ENCODE results near the gene STIM2.
"Not testable (repeated sequence)": the region's sequence is repeated elsewhere in the genome, so short reads cannot be mapped to it uniquely, and the experiment has no call there.

Gene STIM2

DNA sequence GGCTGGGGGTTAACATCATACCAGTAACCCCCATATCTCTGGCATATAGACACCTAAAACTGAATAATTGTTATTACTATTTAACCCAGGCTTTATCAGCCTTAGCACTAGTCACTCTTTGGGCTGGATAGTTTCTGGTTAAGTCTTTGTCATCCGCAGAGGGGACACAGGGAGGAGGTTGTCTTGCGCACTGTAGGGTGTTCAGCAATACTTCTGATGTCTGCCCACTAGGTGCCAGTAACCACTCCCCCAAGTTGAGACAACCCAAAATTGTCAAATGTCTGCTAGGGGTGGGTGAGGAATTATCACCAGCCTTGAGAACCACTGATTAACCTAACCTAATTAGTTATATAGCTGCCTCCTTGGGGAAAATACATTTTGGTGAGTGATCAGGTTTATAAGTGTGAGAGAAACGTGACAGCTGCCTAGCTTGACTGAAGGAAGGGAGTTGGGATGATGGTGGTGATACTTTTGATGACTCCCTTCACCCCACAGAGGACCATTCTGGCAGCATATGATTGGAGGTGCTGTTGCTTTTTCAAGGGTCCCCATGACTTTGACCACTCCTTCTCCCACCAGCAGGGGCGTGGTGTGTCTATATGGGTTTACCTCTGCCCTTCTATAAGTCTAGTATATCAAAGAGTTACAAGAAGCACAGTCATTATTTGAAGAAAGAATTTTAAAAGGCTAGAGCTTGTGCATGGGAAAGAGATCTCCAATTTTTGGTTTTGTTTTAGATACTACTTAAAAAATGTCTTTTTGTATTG is 140.9 kb downstream of the STIM2 start:
- DNase-seq (ENCODE audit: low spot score) = no peak

DNA sequence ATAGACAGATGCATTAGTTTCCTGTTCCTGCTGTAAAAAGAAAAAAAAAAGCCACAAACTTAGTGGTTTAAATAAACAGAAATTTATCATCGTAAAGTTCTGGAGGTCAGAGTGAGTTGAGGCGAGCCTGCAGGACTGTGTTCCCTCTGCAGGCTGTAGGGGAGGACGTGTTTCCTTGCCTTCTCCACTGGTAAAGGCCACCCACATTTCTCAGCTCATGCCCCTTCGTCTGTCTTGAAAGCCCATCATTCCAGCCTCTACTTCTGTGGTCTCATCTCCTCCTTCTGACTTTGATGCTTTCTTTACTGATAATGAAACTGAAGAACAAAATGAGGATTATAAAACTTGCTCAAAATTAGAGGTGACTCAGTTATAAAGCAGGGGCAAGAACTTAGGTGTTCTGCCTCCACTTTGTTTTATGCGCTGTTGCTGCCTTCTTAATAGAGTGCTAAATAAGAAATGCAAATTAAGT is 143.0 kb downstream of the STIM2 start:
- no peak for DNase-seq (ENCODE audit: low spot score)

DNA sequence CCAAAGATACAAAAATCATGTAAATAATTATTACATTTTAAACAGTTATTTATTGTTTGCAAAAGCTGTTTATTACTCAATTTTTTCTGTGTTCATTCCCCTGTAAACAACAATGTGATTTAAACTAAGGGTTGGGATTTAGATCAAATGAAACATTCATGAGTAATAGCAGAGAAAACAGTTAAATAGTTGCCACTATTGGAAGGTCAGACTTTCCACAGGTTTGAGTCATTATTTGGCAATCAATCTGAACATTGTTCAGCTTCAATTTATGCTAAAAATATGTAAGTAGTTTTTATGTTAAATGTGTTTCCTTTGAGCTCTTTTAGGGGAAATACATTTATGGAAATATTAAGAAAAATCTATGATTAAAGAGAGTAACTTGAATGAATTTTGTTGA is 144.9 kb downstream of the STIM2 start:
- peak; percentile 85 for DNase-seq (ENCODE audit: low spot score)

DNA sequence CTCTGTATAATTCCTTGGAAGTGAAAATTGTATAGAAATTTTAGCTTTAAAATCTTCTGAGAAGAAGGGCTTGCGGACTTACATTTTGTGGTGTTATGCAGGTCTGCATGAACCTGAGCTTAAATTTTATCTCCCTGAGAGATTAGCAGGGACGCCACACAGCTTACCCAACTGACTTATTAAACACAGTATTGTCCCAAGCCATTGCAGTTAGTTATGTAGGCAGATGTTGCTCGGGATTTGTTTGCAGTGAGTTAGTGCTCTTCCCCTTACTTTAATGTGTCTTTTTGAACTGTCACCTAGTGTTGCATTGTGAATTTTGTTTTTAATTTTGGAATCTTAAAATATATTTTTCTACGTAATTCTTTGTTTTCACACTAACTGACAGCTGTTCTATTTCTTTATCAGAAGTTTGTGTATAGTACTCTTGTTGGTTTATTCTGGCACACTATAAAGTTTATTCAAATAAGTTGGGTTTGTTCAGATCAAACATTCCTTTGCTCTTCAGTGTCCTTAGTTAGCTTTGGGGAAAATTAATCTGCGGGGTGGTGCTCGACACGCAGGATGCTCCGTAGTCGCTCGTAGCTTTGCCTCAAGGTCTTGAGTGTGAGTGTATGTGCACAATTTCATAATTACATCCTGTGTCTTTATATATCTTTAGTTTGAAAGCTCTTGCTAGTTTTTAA is 145.4 kb downstream of the STIM2 start:
- no peak for DNase-seq (ENCODE audit: low spot score)

DNA sequence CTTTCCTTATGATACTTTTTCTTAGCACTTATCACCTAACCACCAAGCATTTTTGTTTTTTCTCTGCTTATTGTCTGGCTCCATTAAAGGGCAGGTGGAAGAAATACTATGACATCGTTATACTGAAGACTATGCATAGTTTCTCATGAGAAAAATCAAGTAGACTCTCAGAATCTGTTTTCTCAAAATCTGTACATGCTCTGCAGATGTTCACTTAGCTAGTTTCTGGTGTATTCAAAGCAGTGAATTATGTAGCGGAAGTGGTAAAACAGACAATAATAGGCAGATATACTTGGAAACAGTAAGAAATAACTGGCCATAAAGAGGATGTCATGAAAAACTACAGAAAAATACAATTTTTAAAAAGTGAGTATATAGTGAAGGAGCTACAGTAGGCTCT is 146.0 kb downstream of the STIM2 start:
- DNase-seq (ENCODE audit: low spot score) = no peak

DNA sequence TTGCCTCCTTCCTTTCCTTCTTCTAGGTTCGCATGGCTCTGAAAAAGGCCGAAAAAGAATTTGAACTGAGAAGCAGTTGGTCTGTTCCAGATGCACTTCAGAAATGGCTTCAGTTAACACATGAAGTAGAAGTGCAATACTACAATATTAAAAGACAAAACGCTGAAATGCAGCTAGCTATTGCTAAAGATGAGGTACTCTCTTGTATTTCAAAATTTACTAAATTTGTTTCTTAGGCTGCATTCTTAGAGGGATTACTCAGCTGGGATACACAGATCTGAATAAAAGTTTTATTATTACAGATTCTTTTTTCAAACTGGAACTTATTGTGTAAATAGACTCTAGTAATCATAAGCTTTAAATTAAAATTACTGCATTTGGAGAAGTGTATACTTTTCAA is 146.9 kb downstream of the STIM2 start:
- no peak for DNase-seq (ENCODE audit: low spot score)

DNA sequence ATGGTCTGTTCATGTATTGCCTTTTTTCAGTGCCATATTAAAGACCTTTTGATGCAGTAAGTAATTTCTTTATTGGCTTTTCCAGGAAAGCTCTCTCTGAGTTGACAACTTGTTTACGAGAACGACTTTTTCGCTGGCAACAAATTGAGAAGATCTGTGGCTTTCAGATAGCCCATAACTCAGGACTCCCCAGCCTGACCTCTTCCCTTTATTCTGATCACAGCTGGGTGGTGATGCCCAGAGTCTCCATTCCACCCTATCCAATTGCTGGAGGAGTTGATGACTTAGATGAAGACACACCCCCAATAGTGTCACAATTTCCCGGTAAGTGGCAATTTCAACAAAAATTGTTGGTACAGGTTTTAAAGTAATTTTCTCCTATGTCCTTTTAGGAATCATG is 148.0 kb downstream of the STIM2 start:
- no peak for DNase-seq (ENCODE audit: low spot score)

DNA sequence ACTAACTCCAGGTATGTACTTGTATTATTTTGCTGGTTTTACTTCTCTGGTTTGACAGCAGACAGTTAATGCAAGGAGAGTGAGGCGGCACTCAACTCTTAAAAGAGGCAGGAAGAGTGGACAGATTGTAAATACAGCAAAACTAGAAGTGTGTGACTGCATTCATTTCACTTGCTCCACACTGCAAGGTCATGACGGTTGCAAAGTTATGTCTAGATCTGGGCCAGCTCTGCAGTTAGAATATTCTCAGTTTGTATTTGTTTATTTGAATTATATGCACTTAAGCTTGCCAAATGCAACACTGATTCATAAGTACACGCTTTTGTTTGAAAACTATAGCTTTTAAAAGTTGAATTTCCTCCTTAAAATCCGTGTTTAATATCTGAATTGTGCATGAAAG is 148.9 kb downstream of the STIM2 start:
- DNase-seq (ENCODE audit: low spot score) = no peak

DNA sequence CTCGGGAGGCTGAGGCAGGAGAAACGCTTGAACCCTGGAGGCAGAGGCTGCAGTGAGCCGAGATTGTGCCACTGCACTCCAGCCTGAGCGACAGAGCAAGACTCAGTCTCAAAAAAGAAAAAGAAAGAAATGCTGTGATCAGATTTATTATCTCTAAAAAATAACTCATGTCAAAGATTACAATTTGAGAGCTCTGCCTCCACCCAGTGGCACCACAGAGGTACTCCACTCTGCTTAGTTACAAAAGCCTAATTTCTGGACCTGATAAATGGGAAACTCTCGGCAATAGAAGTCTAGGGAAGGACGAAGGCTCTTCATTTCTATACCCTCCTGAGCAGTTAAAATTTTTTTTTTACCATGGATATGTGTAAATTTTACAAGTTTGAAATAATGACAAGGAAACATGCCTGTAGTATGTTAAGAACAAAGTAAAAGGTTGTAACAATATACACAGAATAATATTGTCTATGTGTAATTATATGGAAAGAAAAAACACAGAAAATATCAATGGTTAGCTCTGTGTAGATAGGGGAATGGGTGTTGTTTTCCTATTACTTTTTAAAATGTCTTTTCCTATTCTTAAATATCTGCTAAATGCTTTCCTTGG is 149.8 kb downstream of the STIM2 start:
- peak; percentile 60 for DNase-seq (ENCODE audit: low spot score)

DNA sequence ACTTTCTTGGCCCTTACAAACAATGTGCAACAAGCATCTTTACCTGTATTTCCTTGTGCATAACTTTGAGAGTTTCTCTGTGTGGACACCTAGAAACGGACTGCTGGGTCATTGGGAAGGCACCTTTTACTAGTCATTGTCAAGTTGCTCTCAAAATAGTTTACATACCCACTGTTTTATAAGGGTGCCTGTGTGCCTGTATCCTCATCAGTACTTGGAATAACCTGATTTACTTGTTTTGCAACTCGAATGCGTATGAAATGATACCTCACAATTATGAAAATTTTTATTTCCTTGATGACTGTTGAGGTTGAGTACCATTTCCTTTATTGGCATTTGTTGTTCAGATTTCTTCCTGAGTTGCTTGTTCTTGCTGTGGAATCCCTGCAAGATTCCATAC is 150.8 kb downstream of the STIM2 start:
- no peak for DNase-seq (ENCODE audit: low spot score)

DNA sequence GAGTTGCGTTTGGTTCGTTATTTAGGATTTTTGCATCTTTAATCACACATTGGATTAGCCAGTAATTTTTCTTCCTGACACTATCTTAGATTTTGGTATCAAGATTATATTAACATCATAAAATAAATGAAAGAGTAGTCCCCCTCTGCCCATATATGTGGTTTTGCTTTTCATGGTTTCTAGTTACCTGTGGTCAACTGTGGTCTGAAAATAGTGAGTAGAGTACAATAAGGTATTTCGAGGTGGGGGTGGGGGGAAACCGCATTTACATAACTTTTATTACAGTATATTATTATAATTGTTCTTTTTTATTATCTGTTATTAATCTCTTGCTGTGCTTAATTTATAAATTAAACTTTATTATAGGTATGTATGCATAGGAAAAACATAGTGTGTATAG is 152.4 kb downstream of the STIM2 start:
- DNase-seq (ENCODE audit: low spot score) = no peak

DNA sequence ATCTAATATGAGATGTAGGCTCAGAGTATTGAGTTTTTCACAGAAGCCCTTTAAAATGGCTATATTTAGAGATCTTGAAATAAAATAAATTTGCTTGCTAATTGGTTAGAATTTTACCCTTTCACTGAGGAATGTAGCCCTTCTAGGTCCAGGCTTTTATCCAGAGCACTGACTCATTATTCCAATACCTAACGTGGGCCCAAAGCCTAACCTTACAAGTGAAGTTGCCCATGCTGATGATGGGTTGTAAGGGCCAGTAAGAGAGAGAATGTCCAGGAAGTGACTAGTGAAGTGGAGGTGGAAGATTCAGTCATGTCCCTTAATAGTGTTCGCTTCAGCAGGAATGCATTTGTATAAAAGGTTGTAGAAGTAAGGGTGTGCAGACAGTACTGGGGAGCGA is 155.9 kb downstream of the STIM2 start:
- DNase-seq (ENCODE audit: low spot score) = no peak

DNA sequence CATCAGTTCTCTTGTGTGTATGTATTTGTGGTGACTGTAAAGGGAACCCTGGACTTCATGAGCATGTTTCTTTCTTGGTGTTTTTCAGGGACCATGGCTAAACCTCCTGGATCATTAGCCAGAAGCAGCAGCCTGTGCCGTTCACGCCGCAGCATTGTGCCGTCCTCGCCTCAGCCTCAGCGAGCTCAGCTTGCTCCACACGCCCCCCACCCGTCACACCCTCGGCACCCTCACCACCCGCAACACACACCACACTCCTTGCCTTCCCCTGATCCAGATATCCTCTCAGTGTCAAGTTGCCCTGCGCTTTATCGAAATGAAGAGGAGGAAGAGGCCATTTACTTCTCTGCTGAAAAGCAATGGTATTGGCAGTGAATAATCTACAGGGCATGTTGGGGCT is 157.0 kb downstream of the STIM2 start:
- DNase-seq (ENCODE audit: low spot score) = no peak

DNA sequence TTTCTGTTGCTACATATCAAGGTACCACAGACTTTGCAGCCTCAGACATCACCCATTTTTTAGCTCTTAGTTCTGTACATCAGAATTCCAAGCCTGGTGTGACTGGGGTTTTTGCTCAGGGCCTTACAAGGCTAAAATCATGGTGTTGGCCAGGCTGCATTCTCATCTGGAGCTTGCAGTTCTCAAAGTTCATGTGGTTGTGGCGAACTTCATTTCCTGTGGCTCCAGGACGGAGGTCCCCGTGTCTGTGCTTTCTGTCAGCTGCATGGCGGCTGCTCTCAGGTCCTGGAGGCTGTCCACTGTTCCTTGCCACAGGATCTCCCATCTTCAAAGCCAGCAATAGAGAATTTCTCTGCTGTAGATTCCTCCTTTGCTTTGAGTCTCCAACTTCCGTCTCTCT is 157.4 kb downstream of the STIM2 start:
- no peak for DNase-seq (ENCODE audit: low spot score)

DNA sequence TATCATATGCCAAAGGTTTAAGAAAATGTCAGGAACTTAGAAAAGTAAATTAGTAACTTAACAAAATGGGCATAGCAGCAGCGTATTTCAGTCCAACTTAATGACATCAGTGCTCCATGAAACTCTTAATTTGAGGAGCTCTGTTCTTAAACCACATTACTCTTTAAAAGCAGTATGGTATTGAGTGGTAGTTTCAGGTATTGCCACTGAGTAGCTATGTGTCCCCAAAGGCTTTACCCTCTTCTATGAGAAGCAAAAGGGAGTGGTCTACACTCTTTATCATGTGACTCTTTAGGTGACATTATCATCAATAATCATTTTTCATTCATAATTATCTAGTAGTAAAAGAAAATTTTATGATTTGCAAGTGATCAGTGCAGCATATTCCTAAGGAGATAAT is 158.3 kb downstream of the STIM2 start:
- DNase-seq (ENCODE audit: low spot score) = no peak

DNA sequence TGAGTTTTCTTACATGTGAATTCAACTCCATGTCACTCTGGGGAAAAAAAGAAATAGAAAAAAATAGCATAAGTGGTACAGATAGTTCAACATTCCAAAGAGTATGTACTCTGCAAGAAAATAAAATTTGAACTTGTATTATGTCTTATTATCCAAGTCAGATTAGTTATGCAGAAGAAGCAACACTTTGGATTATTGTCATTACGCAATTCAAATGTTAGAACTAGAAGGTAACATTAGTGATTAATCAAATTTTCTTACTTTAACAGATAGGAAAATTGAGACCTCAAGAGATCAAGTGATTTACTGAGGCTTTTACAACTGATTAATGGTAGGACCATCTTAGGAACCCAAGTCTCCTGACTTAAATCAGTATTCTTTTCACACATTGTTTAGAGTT is 159.1 kb downstream of the STIM2 start:
- DNase-seq (ENCODE audit: low spot score) = no peak

DNA sequence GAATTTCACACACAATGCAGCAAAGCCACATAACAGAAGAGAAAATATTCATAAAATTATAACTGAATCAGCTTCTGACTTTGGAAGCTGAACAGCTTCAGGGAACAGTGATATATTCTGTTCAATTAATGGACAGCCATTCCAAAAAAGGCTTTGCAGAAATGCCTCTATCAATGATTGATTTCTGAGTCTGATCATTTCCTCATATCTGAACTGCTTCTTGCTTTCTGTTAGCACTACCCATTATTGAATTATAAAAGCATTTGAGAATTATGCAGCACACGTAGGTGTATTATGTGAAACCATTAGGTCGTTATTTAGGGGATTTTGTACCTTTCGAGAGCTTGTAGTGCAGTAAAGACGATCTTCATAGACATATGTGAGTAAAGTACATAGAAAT is 159.6 kb downstream of the STIM2 start:
- DNase-seq (ENCODE audit: low spot score) = no peak

DNA sequence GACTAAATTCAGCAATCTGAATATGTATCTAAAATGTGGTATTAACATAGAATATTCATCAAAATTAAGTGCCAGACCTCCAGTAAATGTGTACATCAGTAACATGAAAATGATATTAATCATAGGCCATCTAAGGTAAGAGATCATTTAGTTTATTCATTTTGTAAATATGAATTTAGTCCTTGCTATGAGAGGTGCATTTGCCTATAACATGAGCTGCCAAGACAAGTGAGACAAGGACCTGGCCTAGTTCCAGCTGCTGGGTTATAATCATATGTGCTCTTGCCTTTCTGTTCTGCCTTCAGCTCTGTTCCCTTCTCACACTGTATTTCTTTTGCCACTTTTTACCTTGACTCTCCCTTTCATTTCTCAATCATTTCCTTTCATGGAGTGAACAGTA is 160.0 kb downstream of the STIM2 start:
- no peak for DNase-seq (ENCODE audit: low spot score)

DNA sequence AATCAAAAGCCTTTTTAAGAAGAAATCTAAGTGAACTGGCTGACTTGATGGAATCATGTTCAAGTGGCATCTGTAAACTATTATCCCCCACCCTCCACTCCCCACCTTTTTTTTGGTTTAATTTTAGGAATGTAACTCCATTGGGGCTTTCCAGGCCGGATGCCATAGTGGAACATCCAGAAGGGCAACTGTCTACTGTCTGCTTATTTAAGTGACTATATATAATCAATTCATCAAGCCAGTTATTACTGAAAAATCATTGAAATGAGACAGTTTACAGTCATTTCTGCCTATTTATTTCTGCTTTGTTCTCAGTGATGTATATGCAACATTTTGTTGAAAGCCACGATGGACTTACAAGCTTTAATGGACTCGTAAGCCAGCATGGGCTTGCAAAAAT is 162.3 kb downstream of the STIM2 start:
- DNase-seq (ENCODE audit: low spot score) = no peak

DNA sequence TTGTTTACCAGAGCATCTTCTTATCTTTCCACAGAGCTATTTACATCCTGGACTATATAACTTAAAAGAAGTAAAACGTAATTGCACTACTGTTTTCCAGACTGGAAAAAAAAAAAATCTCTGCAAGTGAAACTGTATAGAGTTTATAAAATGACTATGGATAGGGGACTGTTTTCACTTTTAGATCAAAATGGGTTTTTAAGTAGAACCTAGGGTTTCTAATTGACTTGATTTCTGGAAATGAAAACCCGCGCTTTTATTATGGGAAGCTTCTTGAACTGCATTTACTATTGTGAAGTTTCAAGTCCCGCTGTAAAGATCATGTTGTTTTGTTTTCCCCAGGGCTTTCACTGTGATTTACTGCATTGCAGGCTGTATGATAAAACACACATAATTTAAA is 162.7 kb downstream of the STIM2 start:
- DNase-seq (ENCODE audit: low spot score) = no peak

DNA sequence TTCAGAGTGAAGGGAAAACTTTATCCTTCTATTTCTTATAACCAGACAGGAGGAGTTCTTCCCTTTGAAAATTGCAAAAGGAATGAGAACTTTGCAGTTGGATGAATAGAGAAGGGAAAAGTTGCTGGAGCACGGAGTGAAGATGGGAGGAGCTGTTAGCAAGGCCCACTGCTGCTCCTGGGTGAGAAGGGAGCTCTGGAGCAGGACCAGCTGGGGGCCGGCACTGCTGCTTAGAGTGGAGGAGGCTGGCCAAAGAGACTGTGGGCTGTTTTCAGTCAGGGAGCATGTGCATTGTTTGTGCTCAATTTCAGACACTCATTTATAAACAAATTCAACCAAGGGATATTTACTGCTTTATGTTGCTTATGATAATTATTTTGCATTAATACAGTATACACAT is 164.2 kb downstream of the STIM2 start:
- no peak for DNase-seq (ENCODE audit: low spot score)

DNA sequence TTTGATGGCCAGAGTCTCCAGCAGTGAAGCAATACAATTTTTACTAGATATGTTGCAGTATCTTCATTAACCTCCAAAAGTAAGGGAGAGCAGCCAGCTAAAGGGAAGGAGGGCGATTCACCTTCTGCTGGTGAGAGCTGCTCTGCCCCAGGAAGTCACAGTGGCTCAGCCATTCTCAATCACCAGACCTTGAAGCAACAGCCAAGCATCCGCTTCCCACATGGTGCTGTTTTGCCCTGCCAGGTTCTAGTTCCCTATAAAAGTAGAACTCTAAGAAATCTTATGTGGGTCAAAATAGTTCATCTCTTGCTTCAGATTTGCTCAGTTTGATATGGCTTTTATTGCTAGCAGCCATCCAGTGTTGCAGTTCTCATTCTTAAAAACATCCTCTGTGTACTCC is 166.8 kb downstream of the STIM2 start:
- DNase-seq (ENCODE audit: low spot score) = no peak

DNA sequence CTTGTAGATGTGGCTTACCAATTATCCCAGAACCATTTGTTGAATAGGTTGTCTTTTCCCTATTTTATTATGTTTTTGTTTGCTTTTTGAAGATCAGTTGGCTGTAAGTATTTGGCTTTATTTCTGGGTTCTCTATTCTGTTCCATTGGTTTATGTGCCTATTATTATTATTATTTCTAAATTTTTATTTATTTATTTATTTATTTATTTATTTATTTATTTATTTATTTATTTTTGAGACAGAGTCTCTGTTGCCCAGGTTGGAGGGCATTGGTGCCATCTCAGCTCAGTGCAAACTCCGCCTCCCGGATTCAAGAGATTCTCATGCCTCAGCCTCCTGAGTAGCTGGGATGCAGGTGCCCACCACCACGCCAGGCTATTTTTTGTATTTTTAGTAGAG is 174.5 kb downstream of the STIM2 start:
- not testable (repeated sequence) for DNase-seq (ENCODE audit: low spot score)

All from kidney capillary endothelial cell (primary cell).